CD4-positive, alpha-beta T cell treated with Interleukin-4 for 4 hours (primary cell): ENCODE results near the gene ATG2A.

Experiments
- DNase-seq: peaks from one replicate; pipeline ENCODE4 v3.0.0-alpha.2; 2020

The ATG2A gene

GRCh38 chr11:64867748-64868462 lies 49.1 kb downstream of the ATG2A start:
- DNase-seq = no peak

DNA sequence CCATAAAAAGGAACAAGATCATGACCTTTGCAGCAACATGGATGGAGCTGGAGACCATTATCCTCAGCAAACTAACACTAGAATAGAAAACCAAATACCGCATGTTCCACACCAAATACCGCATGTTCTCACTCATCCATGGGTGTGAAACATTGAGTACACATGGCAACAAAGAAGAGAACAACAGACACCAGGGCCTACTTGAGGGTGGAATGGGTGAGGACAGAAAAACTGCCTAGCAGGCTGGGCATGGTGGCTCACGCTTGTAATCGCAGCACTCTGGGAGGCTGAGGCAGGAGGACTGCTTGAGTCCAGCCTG lies 50.9 kb downstream of the ATG2A start:
- no peak for DNase-seq

- DNase-seq = peak; percentile 74
These were observed 51.5 kb downstream of the ATG2A start for GRCh38 chr11:64865286-64866172.

DNA sequence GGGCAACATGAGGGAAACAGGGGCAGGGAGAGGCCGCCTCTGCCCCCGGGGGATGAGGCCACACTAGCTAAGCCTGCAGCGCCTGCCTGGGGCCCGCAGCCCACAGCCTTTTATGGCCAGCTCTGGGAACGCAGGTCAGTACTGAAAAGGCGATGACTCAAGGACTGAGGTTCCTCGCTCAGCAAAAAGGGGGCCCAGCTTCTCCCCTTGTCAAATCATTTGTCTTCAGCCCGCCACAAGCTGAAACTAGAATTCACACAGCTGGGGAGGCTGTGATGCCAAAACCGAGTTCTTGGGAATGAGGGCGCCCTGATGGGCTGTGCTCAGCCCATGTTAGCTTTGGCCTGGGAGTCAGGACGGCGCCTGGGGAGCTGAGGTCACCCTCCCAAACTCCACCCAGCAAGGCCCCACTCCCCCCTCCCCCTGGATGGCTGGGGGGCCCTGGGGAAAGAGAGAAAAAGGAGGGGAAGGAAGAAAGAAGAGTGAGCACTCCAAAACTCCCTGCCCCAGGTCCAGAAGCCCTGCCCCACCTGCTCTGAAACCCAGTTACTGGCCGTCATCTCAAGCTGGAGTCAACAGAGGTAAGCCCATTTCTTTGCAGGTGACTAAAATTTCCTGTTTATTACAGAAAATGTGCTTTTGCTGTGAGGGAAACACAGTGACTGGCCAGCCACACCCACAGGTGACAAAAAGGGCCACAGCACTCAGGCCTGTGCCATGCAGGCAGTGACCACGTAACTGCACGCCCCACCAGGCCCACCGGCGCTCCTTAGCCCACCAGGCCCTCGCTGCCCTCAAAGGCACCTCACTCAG lies 52.3 kb downstream of the ATG2A start:
- peak; percentile 65 for DNase-seq

DNA sequence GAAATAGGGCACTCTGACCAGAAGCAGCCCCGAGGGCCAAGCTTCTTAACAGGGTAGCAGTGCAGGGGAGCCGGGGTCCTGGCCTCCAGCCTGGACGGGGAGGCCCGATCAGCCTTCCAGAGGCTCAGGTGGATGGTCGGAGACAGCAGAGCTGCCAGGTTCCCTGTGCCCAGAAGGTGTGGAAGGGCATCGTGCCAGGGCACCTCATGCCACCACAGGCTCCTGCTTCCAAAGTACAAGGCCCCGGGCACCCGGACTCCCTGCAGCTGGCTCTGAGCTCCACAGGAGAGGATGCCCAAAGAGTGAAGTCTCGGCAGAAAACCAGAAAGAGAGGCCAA lies 52.9 kb downstream of the ATG2A start:
- DNase-seq = no peak

DNA sequence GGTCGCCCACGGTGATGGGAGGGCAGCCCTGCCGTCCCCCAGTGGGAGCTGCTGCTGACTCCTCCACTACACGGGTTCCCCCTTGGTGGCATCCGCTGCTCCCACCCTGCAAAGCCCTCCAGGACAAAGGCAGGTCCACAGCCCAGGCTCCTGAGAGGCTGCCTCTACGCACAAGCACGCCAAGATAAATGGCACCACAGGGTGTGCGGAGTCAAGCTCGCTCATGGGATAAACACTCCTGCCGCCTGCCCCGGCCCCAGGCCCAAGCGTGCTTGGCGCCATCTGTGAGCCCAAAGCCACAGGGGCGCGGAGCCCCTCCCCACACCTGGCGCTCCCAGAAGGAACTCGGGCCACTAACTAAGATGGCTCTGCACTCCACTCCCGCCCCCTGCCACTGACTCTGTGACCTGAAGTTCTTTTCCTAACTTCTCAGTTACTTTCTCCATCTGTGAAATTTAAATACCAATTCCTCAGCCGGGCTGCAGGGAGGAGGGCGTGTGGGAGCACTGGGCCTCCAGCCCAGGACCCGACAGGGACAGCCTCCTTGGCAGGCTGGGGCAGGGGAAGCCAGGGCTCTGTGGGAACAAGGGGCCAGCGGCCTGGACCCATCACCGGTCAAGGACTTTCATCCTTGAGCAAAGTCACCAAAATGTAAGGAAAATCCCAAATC lies 53.5 kb downstream of the ATG2A start:
- DNase-seq = no peak

DNA sequence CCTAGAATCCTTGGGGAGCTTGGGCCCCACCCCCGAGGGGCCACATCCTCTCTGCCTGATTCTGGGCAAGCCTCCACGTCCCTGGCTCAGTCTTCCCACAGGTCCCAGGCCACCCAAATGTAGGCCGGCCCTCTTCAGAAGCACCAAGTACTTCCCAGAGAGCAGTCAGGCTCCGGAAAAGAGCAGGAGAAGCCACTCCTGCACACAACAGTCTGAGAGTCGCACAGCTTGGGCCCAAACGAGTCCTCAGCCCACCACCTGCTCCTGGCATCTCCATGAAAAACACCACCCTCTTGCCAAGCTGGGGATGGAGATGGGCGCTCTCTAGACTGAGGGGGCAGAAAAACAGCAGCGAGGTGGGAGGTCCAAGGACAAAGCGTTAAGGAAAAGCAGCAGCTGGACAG lies 54.0 kb downstream of the ATG2A start:
- DNase-seq = no peak

DNA sequence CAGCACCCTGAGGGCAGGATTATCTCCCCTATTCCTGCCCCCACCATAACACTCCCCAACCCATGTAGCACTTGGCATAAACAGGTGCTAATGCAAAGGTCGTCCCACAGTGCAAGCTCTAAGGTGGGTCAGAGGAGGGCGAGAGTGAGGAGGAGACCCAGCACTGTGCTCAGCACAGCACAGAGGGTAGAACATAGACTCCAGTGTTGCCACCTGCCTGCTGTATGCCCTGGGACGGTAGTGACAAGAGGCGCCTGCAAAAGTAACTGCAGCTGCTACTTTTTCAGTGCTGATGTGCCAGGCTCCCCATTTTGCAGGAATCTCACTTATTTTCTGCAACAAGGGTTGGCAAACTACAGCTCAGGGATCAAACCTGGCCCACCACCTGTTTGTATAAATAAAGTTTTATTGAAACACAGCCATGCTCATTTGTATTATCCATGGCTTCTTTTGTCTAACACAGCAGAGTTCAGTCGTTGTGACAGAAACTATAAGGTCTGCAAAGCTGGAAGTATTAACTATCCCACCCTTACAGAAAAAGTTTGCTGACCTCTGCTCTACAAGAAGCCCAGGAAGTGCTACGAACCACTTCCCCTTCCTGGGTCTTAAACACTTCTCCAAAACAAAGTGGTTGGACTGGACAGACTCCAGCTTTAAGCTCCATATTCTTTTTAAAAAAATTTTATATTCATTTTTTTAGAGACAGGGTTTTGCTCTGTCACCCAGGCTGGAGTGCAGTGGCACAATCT lies 55.6 kb downstream of the ATG2A start:
- DNase-seq = no peak

GRCh38 chr11:64859542-64860414 lies 57.2 kb downstream of the ATG2A start:
- peak; percentile 79 for DNase-seq

GRCh38 chr11:64858467-64859263 lies 58.3 kb downstream of the ATG2A start:
- DNase-seq = peak; percentile 51

DNA sequence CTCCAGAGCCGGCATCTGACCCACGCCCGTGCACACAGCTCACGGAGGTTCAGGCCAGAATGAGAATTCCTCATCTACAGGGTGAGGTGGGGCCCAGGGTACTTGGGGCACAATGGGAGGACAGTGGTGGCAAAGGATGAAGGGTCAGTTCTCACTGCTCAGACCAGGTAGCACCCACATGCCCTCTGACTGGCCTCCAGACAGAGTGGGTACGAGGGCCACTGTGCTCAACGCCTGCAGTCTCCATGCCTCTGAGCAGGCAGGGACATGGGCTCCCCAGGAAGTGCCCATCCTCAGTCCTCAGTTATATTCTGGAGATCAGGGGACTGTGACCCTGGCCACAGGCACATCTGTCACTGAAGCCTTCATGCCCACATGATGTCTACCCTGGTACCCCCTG lies 59.5 kb downstream of the ATG2A start:
- DNase-seq = no peak

DNA sequence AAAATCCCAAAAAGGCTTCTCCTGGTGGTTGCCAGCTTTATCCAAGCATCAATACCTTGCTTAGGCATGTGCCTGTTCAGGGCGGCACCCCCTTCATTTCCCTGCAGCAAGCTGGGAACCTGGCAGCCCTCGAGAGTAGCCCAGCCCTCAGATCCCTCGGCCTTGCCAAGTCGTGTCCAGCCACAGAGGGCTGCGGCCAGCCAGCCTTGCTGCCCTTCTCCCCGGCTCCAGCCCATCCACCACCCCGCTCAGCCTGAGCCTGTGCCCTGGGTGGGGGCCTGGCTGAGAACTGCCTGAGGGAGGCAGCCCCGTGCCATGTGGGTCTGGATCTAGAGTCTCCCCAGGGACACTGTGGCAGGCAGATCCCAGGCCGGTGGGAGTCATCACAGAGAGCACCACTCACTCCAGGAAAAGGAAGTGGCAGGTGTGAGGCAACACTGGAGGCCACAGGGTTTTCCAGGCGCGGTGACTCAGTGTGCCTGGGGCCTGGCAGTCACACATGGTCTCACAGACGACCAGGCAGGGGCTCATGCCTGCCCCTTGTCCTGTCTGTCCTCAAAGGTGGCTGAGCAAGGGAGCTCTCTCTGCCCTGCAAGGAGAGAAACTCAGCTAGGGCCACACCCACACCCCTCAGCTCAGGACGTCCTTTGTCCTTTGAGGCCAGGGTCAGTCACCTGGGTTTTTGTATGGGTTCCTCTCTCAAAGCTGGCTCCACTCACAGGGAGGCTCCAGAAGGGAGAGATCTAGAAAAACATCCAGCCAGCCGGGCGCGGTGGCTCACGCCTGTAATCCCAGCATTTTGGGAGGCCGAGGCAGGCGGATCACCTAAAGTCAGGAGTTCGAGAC lies 60.4 kb downstream of the ATG2A start:
- peak; percentile 47 for DNase-seq

DNA sequence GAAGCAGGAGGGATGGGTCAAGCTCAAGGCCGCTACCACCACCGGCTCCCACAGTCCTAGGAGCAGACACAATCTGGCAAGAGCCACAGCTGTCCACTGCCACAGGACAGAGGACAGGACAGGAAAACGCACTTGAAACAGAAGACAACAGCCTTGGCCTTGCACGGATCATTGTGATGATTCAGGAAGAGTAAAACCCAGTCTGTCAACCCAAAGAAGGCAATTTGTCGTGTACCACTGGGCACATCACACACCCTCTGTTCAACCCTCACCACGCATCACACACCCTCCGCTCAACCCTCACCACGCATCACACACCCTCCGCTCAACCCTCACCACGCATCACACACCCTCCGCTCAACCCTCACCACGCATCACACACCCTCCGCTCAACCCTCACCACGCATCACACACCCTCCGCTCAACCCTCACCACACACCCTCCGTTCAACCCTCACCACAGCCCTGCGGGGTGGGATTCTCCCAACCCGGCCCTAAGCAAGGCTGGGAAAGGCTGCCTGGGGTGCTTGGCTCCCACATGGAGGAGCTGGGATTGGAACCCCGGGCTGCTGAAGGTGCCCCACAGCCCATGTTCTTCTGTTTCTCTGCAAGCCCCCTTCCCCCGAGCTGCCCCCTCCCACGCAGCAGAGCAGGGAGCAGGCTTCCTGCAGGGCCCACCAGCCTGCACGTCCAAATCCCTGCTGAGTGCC lies 61.3 kb downstream of the ATG2A start:
- DNase-seq = no peak

- DNase-seq = peak; percentile 59
These were observed 62.2 kb downstream of the ATG2A start for GRCh38 chr11:64854534-64855502.

DNA sequence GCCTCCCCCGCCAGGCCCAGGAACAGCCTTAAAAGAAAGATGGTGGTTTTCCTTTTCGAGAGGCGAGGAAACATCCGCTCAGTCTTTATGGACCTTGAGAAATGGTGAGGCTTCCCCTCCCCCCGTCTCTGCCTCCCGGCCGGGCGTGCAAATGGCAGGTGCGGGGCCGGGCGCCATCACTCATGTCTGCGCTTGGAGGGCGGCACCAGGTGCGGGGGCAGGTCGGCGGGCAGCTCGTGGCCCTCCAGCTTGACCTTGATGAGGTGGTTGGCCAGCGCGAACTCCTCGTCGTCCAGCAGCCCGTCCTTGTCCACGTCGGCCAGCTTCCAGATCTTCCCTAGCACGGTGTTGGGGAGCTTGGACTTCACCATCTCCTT lies 62.9 kb downstream of the ATG2A start:
- DNase-seq = no peak

DNA sequence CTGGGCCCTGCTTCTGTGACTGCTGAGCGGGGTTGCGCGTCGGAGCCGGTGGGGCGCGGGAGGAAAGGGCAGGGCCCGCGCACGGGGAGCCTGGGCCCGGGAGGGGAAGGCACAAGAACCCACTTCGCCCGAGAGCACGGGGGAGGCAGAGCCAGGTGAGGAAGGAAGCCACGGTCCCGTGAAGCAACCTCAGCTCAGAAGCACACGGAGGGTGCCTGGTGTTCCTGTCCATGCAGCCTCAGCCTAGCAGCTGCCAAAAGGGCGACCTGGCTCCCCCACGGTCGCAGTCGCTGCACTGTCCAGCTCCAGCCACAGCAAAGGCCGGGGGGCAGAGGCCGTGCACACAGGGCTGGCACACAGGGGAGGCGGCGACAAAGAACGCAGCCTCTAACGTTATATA lies 63.3 kb downstream of the ATG2A start:
- peak; percentile 23 for DNase-seq

- no peak for DNase-seq
These were observed 64.1 kb downstream of the ATG2A start for GRCh38 chr11:64852804-64853509.
